Smooth muscle cell of trachea (primary cell): ENCODE data around the gene CSPG5. TPM values are rescaled to one million over a fixed set of nuclear protein-coding genes. Genes with fewer than 3 reads are reported as not detected.

ENCODE experiments used
- total RNA-seq: library from RNA; depleted of rRNA; stranded (reverse); fragments of >200 nt; gene quantifications from 2 replicates; pipeline ENCODE4 v1.2.1, GENCODE V29; 2014

Gene CSPG5, protein sequence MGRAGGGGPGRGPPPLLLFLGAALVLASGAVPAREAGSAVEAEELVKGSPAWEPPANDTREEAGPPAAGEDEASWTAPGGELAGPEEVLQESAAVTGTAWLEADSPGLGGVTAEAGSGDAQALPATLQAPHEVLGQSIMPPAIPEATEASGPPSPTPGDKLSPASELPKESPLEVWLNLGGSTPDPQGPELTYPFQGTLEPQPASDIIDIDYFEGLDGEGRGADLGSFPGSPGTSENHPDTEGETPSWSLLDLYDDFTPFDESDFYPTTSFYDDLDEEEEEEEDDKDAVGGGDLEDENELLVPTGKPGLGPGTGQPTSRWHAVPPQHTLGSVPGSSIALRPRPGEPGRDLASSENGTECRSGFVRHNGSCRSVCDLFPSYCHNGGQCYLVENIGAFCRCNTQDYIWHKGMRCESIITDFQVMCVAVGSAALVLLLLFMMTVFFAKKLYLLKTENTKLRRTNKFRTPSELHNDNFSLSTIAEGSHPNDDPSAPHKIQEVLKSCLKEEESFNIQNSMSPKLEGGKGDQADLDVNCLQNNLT
- total RNA-seq: under 0.01 and 0.44 TPM in 2 replicates

DNA sequence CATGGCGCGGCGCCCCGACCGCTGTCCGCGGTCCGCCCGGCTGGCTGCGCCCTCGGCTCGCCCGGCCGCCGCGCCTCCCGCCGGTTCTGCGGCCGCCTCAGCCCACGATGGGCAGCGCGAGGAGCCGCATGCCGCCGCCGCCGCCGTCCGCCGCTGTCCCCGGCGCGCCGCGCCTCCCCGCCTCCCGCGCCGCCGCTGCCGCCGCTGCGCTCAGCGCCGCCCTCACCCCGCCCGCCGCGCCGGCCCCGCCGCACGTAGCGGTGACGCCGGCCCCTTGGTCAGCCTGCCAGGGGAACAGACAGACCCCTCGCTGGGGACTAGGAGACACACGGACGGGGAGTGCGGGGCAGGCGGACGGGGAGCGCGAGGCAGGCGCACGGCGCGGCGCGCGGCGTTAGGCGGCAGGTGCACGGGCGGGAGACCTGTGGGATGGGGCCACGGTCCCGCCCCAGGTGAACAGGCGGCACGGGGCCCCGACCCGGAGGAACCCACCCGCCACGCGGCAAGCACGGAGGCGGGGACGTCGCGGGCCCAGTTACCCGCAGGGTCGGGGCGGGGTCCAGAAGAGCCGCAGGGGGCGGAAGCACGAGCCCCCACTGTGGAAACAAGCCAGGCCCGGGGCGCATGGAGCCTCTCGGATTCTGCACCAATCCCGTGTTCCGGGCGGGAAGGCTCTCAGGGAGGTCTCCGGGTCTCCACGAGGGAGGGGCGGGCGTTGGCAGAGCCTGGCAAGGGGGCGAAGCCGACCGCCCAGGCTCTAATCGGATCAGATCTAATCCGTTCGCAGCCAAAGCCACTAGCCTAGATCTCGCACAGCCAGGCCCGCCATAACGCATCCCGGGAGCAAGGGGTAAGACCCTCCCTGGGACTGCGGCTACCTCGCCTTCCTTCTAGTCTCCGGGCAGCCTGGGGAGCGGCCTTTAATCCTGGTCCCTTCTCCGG, at the start of gene CSPG5:
Gene CSPG5, minus strand, starts transcription at position 175 of the 942 bp plus-strand sequence. Its CDS starts 172 bp downstream, at position 3.

DNA sequence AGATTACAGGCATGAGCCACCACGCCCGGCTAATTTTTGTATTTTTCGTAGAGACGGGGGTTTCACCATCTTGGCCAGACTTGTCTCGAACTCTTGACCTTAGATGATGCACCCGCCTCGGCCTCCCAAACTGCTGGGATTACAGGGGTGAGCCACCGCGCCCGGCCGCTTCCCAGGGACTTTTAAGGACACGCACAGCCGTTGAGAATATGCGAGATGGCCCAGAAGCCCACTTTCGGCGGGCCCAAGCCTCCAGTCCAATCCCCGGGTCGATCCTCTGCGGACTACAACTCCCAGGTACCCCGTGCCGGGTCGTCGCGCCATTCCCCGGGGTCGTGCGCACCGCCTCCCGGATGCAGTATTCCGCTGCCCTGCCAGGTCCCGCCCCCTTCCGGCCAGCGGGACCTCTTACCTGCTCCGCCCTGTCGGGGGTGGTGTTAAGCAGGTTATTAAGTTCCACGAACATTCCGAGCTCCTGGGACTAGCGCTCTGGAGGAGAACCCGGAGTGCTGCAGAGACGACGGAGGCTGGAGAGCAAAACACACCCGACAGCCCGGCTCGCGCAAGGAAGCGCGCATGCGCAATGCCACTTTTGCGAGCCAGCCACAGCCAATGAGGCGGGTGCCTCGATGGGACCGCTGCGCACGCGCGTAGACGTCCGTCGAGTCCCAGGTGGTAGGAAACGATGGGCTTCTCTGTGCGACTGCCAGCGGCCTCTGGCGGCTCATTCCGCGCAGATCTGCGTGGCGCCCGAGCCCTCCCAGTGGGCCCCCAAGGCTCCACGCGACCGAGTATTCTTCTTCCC, 65.3 kb downstream of the CSPG5 start, which contains the start of gene ELP6:
Gene ELP6, minus strand, starts transcription at position 588 of the 805 bp plus-strand sequence. Its CDS starts 122 bp downstream, at position 466.

Other genes starting within 250 kb of the CSPG5 start
- 23.4 and 33.7 TPM in 2 replicates for gene PTPN23, start 197.8 kb downstream of the CSPG5 start, total RNA-seq
- 63.3 and 106 TPM in 2 replicates for gene SCAP, start 102.9 kb downstream of the CSPG5 start, total RNA-seq
- 22.3 and 31.7 TPM in 2 replicates for gene ELP6, start 65.2 kb downstream of the CSPG5 start, total RNA-seq
- gene SMARCC1, start 203.0 kb upstream of the CSPG5 start, total RNA-seq: 24.0 and 31.9 TPM in 2 replicates
- gene DHX30, start 224.3 kb upstream of the CSPG5 start, total RNA-seq: 51.2 and 61.0 TPM in 2 replicates